HUES6 (cell line): ENCODE data around the gene HDGFL3.

Source experiments
- H3K27ac ChIP-seq: 2 replicates; pipeline ENCODE4 v1.7.0; 2013; ENCODE audit warnings: low read depth, mild to moderate bottlenecking, low read length, inconsistent platforms
- H3K27me3 ChIP-seq: 2 replicates; pipeline ENCODE4 v1.6.1; 2013; ENCODE audit warnings: low read length; ENCODE audit not compliant: control insufficient read depth, insufficient read depth
- H3K36me3 ChIP-seq: 2 replicates; pipeline ENCODE4 v1.6.1; 2013; ENCODE audit warnings: low read length; ENCODE audit not compliant: control insufficient read depth, insufficient read depth
- H3K4me1 ChIP-seq: 2 replicates; pipeline ENCODE4 v1.6.1; 2013; ENCODE audit warnings: low read length; ENCODE audit not compliant: control insufficient read depth, insufficient read depth
- H3K4me3 ChIP-seq: 2 replicates; pipeline ENCODE4 v1.5.1; 2013; ENCODE audit warnings: low read depth, low read length
- H3K9ac ChIP-seq: one replicate; pipeline ENCODE4 v1.6.1; 2013; ENCODE audit warnings: mild to moderate bottlenecking, low read length
- H3K9me3 ChIP-seq: 2 replicates; pipeline ENCODE4 v1.6.1; 2013; ENCODE audit warnings: low read depth, low read length; ENCODE audit not compliant: control insufficient read depth, insufficient read depth

Gene HDGFL3

DNA sequence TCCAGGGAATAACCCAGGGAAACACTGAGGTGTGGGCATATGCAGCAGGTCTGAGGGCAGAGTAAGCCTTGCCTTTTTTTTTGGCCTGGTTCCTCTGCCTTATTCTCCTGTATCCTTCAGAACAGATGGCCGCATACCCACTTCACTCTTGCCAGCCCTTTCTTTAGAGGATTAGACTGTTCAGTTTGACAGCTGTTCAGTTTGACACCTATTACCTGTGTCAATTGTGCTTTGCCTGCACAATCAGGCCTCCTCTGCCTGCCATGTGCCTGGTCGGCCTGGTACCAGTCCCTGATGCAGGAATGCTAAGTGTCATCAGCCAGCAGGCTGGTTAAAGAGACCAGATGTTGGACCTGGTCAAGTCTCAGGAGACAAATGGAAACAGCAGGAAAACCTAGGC lies 77.8 kb downstream of the HDGFL3 start:
- H3K4me3 ChIP-seq, result no peak overlapping the region
- H3K27me3 ChIP-seq, result no peaks in the 10 kb centered on the region
- H3K9me3 ChIP-seq, result no peaks in the 10 kb centered on the region
- H3K36me3 ChIP-seq, result peaks cover 17% of the 10 kb centered on the region
- H3K27ac ChIP-seq, result no peak overlapping the region
- H3K9ac ChIP-seq, result no peak overlapping the region
- no peaks in the 10 kb centered on the region for H3K4me1 ChIP-seq

DNA sequence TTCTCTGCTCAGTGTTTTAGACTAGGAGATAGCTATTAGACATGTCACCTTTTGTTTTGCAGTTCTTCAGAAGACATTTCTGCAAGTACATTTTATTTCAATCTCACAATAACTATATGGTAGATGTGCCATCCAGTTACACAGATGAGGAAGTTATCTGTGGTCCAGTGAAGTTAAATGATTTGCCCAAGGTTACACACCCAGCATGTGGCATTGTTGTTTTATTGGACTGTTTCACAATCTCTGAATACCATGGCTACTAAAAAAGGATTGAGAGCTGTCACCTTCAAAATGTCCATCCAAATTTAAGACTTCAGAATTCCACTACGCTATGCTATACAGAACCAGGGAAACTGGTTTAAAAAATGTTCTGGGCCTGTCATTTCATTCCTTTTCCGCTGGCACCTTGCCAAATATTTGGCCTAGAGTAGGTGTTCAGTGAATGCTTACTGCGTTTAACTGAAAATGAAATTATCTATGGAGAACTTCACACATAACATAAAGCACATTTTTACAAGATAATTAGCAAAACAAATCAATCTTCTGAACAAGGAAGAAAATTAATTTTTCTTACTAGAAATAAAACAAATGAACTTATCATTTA lies 80.0 kb downstream of the HDGFL3 start:
- Histone ChIP-seq H3K27ac (no peak overlapping the region), H3K9me3 (no peaks in the 10 kb centered on the region), H3K36me3 (peaks cover 7% of the 10 kb centered on the region), H3K4me1 (no peaks in the 10 kb centered on the region), H3K9ac (no peak overlapping the region), H3K27me3 (no peaks in the 10 kb centered on the region), H3K4me3 (no peak overlapping the region)

DNA sequence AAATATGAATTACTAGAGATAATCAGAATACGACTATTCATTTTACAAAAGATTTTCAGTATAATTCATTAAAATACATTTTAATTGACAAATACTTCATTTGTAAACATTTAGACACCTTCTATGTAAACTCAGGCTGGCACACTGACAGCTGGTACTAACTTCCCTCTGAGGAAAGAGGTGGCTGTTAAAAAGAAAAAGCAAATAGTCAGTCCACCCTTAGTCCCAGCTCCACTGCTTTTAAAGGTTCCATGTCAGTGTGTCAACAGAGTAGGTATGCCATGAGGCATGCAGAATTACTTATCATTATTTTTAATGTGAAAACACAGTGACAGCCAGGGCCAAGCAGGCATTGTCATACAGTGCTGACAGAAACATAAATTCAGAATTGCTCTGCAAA lies 84.1 kb downstream of the HDGFL3 start:
- Histone ChIP-seq H3K27ac (no peak overlapping the region), H3K4me1 (no peaks in the 10 kb centered on the region), H3K9ac (no peak overlapping the region), H3K4me3 (no peak overlapping the region), H3K27me3 (no peaks in the 10 kb centered on the region), H3K36me3 (no peaks in the 10 kb centered on the region), H3K9me3 (no peaks in the 10 kb centered on the region)

DNA sequence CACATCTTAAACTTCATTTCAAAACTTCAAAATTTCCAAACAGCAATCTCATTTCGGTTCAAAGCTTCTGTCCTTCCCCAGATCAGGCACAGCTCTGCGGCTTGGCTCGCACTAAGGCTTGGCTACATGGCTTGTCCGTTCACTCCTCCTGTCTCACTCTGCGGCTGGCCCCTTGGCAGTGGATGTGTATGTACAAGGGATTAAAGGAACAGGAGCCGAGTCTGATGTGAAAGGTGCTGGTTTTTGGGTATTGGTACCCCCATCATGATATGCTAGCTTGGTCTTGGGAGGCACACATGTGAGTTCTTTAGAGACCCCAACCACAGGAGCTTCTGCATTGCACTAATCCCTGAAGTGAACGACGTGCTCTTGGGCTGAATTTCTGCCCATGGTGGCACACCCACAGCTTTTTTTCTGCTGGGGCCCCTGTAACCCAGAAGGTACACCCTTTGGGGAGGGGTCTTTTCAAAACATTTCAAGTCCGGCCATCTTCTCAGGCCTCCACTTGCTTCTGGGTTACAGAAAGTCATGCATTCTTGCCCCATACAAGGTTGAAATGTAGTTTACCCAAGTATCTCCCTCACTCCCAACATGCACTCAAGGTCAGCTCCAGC lies 87.5 kb downstream of the HDGFL3 start:
- Histone ChIP-seq H3K4me1 (no peaks in the 10 kb centered on the region), H3K27ac (no peak overlapping the region), H3K27me3 (no peaks in the 10 kb centered on the region), H3K36me3 (no peaks in the 10 kb centered on the region), H3K4me3 (no peak overlapping the region), H3K9me3 (no peaks in the 10 kb centered on the region), H3K9ac (no peak overlapping the region)

DNA sequence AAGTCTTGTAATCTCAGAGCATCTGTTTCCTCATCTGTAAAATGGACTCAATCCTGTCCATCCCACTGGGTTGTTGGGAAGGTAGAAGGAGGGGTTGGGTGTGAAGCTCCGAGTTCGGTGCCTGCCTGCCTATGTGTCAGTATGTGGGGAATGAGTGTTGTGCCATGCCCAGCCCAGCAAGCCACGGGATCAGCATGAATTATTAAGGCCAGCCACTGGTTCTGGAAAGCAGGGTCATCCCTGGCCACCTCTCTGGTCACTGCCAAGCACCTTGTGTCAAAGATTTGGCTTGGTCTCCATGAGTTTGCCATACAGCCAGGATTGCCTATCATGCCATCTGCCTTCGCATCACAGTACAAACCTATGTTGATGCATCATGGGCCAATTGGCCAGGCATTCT lies 88.7 kb downstream of the HDGFL3 start:
- Histone ChIP-seq H3K9ac (no peak overlapping the region), H3K4me1 (no peaks in the 10 kb centered on the region), H3K27me3 (no peaks in the 10 kb centered on the region), H3K4me3 (no peak overlapping the region), H3K27ac (no peak overlapping the region), H3K36me3 (no peaks in the 10 kb centered on the region), H3K9me3 (no peaks in the 10 kb centered on the region)

DNA sequence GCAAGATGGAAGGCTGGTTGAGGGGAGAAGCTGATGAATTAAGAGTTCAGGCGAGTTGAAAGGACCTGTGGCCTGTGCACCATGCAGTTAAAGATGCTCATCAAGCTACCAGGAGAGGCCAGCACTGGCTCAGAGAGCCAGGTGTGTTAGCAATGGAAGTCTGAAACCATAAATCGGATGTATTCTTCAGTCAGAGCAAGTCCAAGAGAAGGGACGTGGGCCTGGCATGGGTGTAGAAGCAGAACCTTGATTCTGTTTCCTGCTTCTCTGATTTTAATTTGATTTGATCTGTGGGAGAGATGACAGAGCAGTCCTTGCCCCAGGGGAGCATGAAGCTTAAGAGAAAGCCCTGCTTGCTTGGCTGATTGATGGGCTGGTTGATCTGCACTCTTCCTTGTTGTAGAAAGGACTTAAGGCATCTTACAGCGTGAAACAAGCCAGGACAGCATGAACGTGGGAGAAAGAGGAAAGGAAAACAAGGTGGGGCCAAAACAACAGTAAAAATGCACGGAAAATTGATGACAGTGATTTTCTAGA lies 89.3 kb downstream of the HDGFL3 start:
- Histone ChIP-seq H3K27ac (no peak overlapping the region), H3K36me3 (no peaks in the 10 kb centered on the region), H3K4me3 (no peak overlapping the region), H3K4me1 (no peaks in the 10 kb centered on the region), H3K9me3 (no peaks in the 10 kb centered on the region), H3K27me3 (no peaks in the 10 kb centered on the region), H3K9ac (no peak overlapping the region)

DNA sequence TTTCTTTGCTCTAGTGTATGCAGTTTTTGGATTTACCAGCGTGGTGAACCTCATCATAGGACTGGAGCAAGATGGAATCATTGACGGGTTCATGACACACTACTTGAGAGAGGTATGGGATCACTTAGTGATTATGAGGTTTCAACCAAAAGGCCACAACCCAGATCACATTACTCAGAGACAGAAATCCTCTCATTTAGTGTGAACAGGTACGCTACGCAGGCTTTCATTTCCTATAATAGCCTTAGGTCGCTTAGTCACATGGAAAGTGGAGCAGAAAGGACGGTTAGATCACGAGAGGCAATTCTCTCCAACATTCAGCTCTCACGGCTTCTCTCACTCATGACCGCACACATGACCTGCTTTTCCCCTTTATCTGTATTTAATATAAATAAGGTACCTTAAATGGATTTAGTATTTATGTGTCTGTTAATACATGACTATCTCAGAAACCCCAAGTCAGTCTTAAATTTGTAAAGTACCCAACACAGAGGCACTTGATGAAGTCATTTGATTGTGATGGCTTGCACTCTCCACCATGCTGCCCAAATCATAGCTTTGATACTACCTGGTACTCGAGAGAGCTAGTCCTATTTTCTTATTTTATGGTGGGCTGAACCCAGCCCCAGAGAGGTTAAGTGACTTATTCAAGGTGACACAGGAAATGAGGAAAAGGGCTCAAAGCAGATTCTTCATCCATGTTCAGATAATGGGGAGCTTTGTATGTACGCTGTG lies 91.6 kb downstream of the HDGFL3 start:
- no peaks in the 10 kb centered on the region for H3K36me3 ChIP-seq
- H3K4me1 ChIP-seq, result no peaks in the 10 kb centered on the region
- H3K27me3 ChIP-seq, result no peaks in the 10 kb centered on the region
- no peak overlapping the region for H3K9ac ChIP-seq
- H3K9me3 ChIP-seq, result no peaks in the 10 kb centered on the region; the same call in 1 of the 2 replicates
- H3K27ac ChIP-seq, result no peak overlapping the region
- no peak overlapping the region for H3K4me3 ChIP-seq

DNA sequence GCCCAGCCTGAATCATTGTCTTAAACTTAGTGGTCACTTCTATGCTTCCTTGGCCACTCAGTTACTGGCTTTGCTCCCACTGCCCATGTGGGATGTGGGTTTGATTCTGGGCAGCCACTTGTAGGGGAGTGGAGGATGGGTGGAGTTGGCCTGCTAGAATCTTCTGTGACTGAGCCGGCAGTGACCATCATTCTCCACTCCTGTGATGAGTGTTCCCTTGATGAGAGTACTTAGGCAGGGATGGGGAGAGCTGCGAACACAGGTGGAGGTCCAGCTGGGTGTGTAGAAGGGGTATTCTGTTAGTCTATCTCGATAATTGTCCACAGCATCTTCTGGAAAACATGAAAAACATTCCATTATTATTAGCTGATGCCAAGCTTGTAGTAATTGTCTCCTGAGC lies 92.2 kb downstream of the HDGFL3 start:
- no peaks in the 10 kb centered on the region; the same call in 1 of the 2 replicates for H3K9me3 ChIP-seq
- no peak overlapping the region for H3K27ac ChIP-seq
- no peaks in the 10 kb centered on the region for H3K36me3 ChIP-seq
- H3K4me3 ChIP-seq, result no peak overlapping the region
- H3K9ac ChIP-seq, result no peak overlapping the region
- H3K4me1 ChIP-seq, result no peaks in the 10 kb centered on the region
- H3K27me3 ChIP-seq, result no peaks in the 10 kb centered on the region

DNA sequence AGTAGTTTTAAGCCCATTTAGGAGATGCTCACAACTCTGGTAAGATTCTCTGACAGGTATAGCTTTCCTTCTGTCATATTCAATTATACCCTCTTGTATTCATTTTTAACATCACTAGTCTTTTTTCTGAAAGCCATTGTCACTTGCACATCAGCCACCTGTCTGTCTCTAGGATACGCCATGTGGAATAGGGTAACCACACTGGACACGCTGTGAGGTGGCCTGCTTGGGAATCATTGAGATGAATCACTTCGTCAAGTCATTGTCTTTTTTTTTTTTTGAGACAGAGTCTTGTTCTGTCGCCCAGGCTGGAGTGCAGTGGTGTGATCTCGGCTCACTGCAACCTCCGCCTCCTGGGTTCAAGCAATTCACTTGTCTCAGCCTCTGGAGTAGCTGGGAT lies 92.8 kb downstream of the HDGFL3 start:
- H3K36me3 ChIP-seq, result no peaks in the 10 kb centered on the region
- H3K4me3 ChIP-seq, result no peak overlapping the region
- no peak overlapping the region for H3K27ac ChIP-seq
- H3K27me3 ChIP-seq, result peaks cover 3% of the 10 kb centered on the region
- H3K4me1 ChIP-seq, result no peaks in the 10 kb centered on the region
- no peaks in the 10 kb centered on the region; the same call in 1 of the 2 replicates for H3K9me3 ChIP-seq
- H3K9ac ChIP-seq, result no peak overlapping the region

DNA sequence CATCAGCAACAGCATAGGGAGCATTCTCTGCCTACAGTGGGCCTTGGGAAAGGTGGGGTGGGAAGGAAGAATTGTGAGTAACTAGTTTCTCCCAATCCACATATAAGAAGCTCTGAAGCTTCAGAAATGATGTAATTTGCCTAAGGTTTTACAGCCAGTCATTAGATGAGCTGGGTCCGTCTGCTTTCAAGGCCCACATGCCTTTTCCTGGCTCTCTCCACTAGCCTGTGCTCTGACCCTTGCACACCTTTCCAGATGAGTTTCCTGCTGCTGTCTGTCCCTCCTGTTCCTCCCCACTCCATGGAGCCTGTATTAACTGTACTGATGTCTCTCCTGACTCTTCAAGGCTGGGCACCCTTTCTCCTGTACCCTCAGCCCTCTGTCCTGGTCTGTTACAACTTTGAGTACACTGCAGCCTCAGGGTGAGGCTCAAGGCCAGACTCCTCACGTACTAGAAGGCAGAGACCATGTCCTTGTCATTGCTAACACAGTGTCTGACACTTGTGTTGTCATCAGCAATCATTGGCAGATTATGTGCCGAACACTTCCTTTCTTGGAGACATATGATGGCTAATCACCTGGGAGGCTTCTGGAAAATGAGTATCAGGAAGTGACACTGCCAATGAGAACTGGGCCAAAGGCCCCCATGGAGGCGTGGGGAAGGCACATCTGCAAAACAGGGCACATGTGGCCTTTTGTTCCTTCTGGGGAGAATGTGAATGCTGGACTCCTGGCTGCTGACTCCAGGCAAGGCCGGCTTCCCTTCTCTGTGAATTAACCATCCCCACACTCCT lies 93.5 kb downstream of the HDGFL3 start:
- H3K9ac ChIP-seq, result no peak overlapping the region
- no peaks in the 10 kb centered on the region for H3K36me3 ChIP-seq
- H3K9me3 ChIP-seq, result no peaks in the 10 kb centered on the region; the same call in 1 of the 2 replicates
- H3K27ac ChIP-seq, result no peak overlapping the region
- peaks cover 11% of the 10 kb centered on the region for H3K27me3 ChIP-seq
- H3K4me1 ChIP-seq, result no peaks in the 10 kb centered on the region
- no peak overlapping the region for H3K4me3 ChIP-seq
